ENCODE results near the gene SIK3. TPM values are rescaled to one million over a fixed set of nuclear protein-coding genes. Genes with fewer than 3 reads are reported as not detected.

The SIK3 gene
- total RNA-seq, 1 donor from 2014 or later: 32.9 TPM

DNA sequence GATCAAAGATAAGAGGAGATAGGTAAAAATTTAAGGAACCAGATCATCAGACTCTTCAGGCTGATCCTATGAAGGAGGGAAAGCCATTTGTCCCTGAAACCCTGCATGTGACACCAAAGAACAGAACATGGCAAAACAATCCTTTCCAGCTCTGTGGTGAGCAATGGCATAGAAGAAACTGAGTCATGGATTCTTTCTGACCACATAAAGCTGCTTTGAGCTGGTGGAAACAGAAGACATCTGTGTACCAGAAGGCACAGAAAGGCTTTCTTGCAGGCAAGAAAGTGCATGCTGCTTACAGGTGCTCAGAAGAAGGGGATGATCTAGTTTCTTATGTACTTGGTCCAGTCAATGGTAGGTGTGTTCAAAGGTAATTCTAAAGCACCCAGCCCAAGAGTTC, 215.8 kb downstream of the SIK3 start:
- ATAC-seq: no peak
- TF ChIP-seq, protein P1, sequence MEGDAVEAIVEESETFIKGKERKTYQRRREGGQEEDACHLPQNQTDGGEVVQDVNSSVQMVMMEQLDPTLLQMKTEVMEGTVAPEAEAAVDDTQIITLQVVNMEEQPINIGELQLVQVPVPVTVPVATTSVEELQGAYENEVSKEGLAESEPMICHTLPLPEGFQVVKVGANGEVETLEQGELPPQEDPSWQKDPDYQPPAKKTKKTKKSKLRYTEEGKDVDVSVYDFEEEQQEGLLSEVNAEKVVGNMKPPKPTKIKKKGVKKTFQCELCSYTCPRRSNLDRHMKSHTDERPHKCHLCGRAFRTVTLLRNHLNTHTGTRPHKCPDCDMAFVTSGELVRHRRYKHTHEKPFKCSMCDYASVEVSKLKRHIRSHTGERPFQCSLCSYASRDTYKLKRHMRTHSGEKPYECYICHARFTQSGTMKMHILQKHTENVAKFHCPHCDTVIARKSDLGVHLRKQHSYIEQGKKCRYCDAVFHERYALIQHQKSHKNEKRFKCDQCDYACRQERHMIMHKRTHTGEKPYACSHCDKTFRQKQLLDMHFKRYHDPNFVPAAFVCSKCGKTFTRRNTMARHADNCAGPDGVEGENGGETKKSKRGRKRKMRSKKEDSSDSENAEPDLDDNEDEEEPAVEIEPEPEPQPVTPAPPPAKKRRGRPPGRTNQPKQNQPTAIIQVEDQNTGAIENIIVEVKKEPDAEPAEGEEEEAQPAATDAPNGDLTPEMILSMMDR (IDR thresholded peaks at IDR 0.05): no peak
- no peak overlapping the region for H3K27ac ChIP-seq
- DNase-seq: no peak
- no peaks in the 10 kb centered on the region for H3K9me3 ChIP-seq
- no peak overlapping the region for H3K4me3 ChIP-seq
- intact Hi-C loops (cut with DNase I): no loop called here
- no peaks in the 10 kb centered on the region for H3K27me3 ChIP-seq (ENCODE audit: low read depth)
- peaks cover 5% of the 10 kb centered on the region for H3K4me1 ChIP-seq
- peaks cover 5% of the 10 kb centered on the region for H3K36me3 ChIP-seq

DNA sequence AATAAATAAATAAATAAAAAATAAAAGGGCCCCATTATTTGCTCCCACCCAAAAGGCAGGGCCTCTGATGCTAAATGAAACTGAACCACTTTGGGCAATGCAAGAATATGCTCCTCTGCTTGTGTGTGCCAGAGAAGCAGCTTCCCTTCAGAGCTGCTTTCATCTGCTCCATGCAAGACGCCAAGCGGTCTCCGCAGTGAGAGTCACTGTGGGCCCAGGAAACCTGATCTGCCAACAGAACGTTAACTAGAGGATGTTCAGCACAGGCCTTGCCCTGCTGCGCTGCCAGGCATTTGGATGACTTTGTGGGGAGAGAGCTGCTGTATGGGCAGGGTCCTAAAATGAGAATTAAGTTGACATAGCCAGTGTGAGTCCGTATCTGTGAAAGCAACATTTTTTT, 217.1 kb downstream of the SIK3 start:
- Histone ChIP-seq H3K27ac (no peak overlapping the region), H3K4me3 (no peak overlapping the region), H3K27me3 (ENCODE audit: low read depth) (no peaks in the 10 kb centered on the region), H3K4me1 (peaks cover 5% of the 10 kb centered on the region), H3K9me3 (no peaks in the 10 kb centered on the region), H3K36me3 (peaks cover 5% of the 10 kb centered on the region)
- ATAC-seq (no peak), DNase-seq (no peak)
- intact Hi-C loops (cut with DNase I): no loop called here
- TF ChIP-seq, protein P1 (IDR thresholded peaks at IDR 0.05): no peak

DNA sequence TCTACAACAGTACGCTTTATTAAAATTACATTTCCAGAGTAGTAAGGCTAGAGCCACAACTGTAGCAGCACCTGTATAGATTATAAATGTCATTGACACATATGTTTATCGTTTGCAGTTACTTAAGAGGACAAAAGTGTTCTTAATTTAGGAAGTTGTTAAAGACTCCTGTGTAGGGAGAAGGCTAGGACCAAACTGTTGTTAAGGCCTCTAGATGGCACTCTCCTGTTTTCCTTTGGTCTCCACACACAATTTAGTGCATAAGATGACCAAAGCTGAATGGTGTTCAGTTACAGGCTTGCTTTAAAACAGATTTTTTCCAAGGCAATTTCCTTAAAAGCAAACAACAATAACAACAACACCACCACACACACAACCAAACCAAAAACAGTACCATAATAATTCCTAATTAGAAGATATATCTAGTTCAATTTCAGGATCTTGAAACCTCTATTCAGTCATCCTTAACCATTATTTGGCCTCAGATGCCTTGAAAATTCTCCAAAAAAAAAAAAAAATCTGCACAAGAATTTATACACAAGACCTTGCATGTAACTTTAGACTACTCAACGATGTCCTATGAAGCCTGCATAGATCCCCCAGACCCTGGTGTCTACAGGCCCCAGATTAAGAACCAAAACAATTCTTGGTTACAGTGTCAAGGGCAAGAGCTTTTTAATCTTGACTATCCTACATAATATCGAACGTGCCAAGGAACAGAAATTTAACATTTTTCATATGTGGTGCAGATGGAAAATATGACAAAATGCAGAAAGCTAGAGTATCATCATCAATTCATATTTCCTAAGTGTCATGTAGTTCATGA, 218.2 kb downstream of the SIK3 start:
- Histone ChIP-seq H3K4me1 (peaks cover 5% of the 10 kb centered on the region), H3K27ac (no peak overlapping the region), H3K9me3 (no peaks in the 10 kb centered on the region), H3K36me3 (peaks cover 16% of the 10 kb centered on the region), H3K27me3 (ENCODE audit: low read depth) (no peaks in the 10 kb centered on the region), H3K4me3 (no peak overlapping the region)
- DNase-seq (no peak), ATAC-seq (peak; percentile 79 to 88)
- TF ChIP-seq, protein P1 (IDR thresholded peaks at IDR 0.05): peak; percentile 70
- intact Hi-C loops (cut with DNase I): loop anchor here (5.0 kb wide), 1 partner anchor 227 kb away; no protein-coding TSS in a partner anchor

DNA sequence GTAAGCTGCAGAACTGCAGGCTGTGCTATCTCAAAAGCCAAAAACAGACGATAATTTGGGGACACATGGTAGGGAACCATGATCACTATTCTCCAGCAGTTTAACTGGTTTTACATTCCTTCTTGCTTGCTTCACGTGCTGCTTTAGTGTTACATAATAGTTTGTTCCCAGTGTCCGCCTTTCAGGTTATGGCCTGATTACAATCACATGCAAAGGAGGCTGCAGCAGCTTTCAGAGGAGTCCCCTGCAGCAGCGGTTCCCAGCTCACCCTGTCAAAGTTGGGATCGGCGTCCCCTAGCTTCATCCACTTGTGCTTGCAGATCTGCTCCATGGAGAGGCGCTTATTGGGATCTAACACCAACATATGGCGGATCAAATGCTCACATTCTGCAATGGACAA, 221.6 kb downstream of the SIK3 start:
- H3K4me3 ChIP-seq: no peak overlapping the region
- no peaks in the 10 kb centered on the region for H3K27me3 ChIP-seq (ENCODE audit: low read depth)
- TF ChIP-seq, protein P1 (IDR thresholded peaks at IDR 0.05): no peak
- intact Hi-C loops (cut with DNase I): loop anchor here (5.0 kb wide), 1 partner anchor 231 kb away; no protein-coding TSS in a partner anchor
- H3K27ac ChIP-seq: no peak overlapping the region
- peaks cover 5% of the 10 kb centered on the region for H3K4me1 ChIP-seq
- ATAC-seq (no peak), DNase-seq (no peak)
- peaks cover 50% of the 10 kb centered on the region for H3K36me3 ChIP-seq
- H3K9me3 ChIP-seq: no peaks in the 10 kb centered on the region

DNA sequence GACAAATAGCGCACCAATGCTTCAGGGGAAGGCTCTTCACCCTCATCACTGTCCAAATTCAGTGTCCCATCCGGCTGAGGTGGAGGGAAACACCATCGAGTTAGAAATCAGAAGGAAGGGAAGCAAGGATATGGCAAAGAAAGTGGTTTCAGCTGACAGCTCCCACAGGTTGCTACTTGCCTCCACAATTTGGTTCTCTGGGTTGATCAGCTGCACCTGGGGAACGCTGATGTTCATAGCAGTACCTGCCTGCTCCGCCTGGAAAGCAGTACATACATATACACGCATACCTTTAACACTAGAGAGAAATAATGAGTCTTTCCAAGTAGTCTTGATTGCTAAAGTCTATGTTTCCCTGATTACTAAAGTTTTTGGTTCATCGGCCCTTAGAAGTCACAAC, 223.0 kb downstream of the SIK3 start:
- H3K36me3 ChIP-seq: peaks cover 59% of the 10 kb centered on the region
- H3K27ac ChIP-seq: no peak overlapping the region
- TF ChIP-seq, protein P1 (IDR thresholded peaks at IDR 0.05): no peak
- H3K27me3 ChIP-seq (ENCODE audit: low read depth): no peaks in the 10 kb centered on the region
- H3K4me3 ChIP-seq: no peak overlapping the region
- H3K4me1 ChIP-seq: peaks cover 3% of the 10 kb centered on the region
- no peak for DNase-seq
- ATAC-seq: no peak
- no peaks in the 10 kb centered on the region for H3K9me3 ChIP-seq
- intact Hi-C loops (cut with DNase I): loop anchor here (5.0 kb wide), 1 partner anchor 232 kb away; no protein-coding TSS in a partner anchor

All from lower lobe of right lung (tissue), 2 donors.